Type B pancreatic cell (in vitro differentiated cells): Measurements from ENCODE around the gene SESTD1. TPM values are rescaled to one million over a fixed set of nuclear protein-coding genes. Genes with fewer than 3 reads are reported as not detected.
"Not testable (repeated sequence)": the region's sequence is repeated elsewhere in the genome, so short reads cannot be mapped to it uniquely, and the experiment has no call there.

Experiments
- DNase-seq: peaks from one replicate; pipeline ENCODE4 v3.0.0; 2021; ENCODE audit warnings: mixed read lengths; ENCODE audit not compliant: unreplicated experiment; ENCODE audit errors: extremely low spot score
- H3K27ac Mint-ChIP-seq: 2 replicates; pipeline ENCODE4 v1.8.0; 2021; ENCODE audit warnings: mild to moderate bottlenecking, mixed read lengths
- H3K27me3 Mint-ChIP-seq: 2 replicates; pipeline ENCODE4 v1.8.0; 2021; ENCODE audit warnings: mixed read lengths
- H3K36me3 Mint-ChIP-seq: 2 replicates; pipeline ENCODE4 v1.8.0; 2021; ENCODE audit warnings: mixed read lengths
- H3K4me1 Mint-ChIP-seq: one replicate; pipeline ENCODE4 v1.8.0; 2021; ENCODE audit warnings: mixed read lengths; ENCODE audit not compliant: unreplicated experiment
- H3K4me3 Mint-ChIP-seq: 2 replicates; pipeline ENCODE4 v1.8.0; 2021; ENCODE audit warnings: mild to moderate bottlenecking, mixed read lengths
- H3K9me3 Mint-ChIP-seq: 2 replicates; pipeline ENCODE4 v1.8.0; 2021; ENCODE audit warnings: mixed read lengths
- CTCF ChIP-seq: fragments of 200-600 bp; sonication (generic); conservative IDR thresholded peaks from 2 replicates; pipeline ENCODE4 v1.5.0; 2021; ENCODE audit warnings: antibody characterized with exemption, mild to moderate bottlenecking
- total RNA-seq: library from RNA; stranded (reverse); gene quantifications from 2 replicates; pipeline ENCODE4 v1.2.1, GENCODE V29; 2021; ENCODE audit warnings: low replicate concordance

The SESTD1 gene
- total RNA-seq, 1 donor from 2014 or later, result 75.9 TPM

GRCh38 chr2:179096090-179096489 lies 168.5 kb downstream of the SESTD1 start:
- Mint-ChIP-seq H3K27ac (no peak overlapping the region), H3K36me3 (no peaks in the 10 kb centered on the region), H3K9me3 (no peaks in the 10 kb centered on the region), H3K4me3 (no peak overlapping the region), H3K27me3 (no peaks in the 10 kb centered on the region), H3K4me1 (no peaks in the 10 kb centered on the region)
- TF ChIP-seq CTCF, result no peak
- DNase-seq, result no peak

DNA sequence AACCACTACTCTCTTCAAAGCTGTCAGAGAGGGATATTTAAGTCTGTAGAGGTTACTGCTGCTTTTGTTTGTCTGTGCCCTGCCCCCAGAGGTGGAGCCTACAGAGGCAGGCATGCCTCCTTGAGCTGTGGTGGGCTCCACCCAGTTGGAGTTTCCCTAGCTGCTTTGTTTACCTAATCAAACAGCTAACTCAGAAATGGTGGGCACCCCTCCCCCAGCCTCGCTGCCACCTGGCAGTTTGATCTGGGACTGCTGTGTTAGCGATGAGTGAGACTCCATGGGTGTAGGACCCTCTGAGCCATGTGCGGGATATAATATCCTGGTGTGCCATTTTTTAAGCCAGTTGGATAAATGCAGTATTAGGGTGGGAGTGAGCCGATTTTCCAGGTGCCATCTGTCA lies 171.7 kb downstream of the SESTD1 start:
- H3K4me1 Mint-ChIP-seq, H3K9me3 Mint-ChIP-seq, H3K27ac Mint-ChIP-seq, H3K4me3 Mint-ChIP-seq, H3K27me3 Mint-ChIP-seq, H3K36me3 Mint-ChIP-seq, DNase-seq: not testable (repeated sequence)

DNA sequence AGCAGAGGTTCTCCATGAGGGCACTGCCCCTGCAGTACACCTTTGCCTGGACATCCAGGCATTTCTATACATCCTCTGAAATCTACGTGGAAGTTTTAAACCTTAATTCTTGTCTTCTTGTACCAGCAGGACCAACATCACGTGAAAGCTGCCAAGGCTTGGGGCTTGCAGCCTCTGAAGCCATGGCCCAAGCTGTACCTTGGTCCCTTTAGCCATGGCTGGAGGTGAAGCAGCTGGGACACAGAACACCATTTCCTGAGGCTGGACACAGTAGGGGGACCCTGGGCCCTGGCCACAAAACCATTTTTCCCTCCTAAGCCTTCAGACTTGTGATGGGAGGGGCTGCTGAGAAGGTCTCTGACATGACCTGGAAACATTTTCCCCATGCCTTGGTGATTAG lies 181.9 kb downstream of the SESTD1 start:
- Mint-ChIP-seq H3K27me3 (no peaks in the 10 kb centered on the region), H3K4me3 (no peak overlapping the region), H3K27ac (no peak overlapping the region), H3K36me3 (peaks cover 4% of the 10 kb centered on the region), H3K9me3 (no peaks in the 10 kb centered on the region), H3K4me1 (no peaks in the 10 kb centered on the region)
- TF ChIP-seq CTCF, result no peak
- no peak for DNase-seq

GRCh38 chr2:179081954-179082353 lies 182.7 kb downstream of the SESTD1 start:
- no peaks in the 10 kb centered on the region for H3K27me3 Mint-ChIP-seq
- H3K4me1 Mint-ChIP-seq, result no peaks in the 10 kb centered on the region
- no peak overlapping the region for H3K27ac Mint-ChIP-seq
- TF ChIP-seq CTCF, result no peak
- peaks cover 5% of the 10 kb centered on the region for H3K9me3 Mint-ChIP-seq
- DNase-seq, result no peak
- H3K36me3 Mint-ChIP-seq, result peaks cover 4% of the 10 kb centered on the region
- no peak overlapping the region for H3K4me3 Mint-ChIP-seq

GRCh38 chr2:179072527-179072926 lies 192.1 kb downstream of the SESTD1 start:
- Mint-ChIP-seq H3K4me1 (no peaks in the 10 kb centered on the region), H3K4me3 (no peak overlapping the region), H3K27ac (no peak overlapping the region), H3K27me3 (no peaks in the 10 kb centered on the region), H3K36me3 (no peaks in the 10 kb centered on the region), H3K9me3 (peaks cover 7% of the 10 kb centered on the region)
- no peak for DNase-seq
- no peak for TF ChIP-seq CTCF

DNA sequence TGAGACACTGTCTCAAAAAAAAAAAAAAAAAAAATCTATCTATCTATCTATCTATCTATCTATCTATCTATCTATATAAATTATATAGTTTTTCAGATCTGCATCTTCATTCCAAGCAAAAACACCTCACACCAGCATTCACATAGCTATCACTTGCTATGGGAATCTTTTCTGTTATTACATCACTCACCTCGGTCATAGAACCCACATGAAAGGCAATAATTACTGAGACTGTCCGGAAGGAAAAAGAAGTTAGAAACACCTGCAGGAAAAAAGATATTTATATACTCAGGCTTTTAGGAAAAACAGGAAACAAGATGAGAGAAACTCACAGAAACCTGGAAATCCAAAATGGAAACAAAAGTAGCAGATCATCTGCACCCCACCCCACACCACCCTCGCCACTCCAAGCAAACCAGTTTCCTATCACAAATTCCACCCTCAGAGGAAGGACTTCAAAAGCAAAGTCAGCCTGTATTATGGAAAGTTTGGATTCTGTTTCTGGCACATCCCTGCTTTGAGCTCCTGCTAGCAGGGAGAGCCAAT lies 192.7 kb downstream of the SESTD1 start:
- Mint-ChIP-seq H3K4me3 (no peak overlapping the region), H3K36me3 (no peaks in the 10 kb centered on the region), H3K27ac (no peak overlapping the region), H3K27me3 (no peaks in the 10 kb centered on the region), H3K4me1 (no peaks in the 10 kb centered on the region), H3K9me3 (peaks cover under 1% of the 10 kb centered on the region)
- no peak for DNase-seq
- TF ChIP-seq CTCF, result no peak
